Mammary epithelial cell (primary cell): Measurements from ENCODE around the gene MAP3K5.

ENCODE experiments used
- EZH2 ChIP-seq: IDR thresholded peaks from 2 replicates; pipeline ENCODE4 v1.6.1; 2012; ENCODE audit warnings: low read length, inconsistent platforms, borderline replicate concordance
- TF ChIP-seq, protein P1 (sequence below), 2 donors: IDR thresholded peaks in 1 of 2; conservative IDR thresholded peaks in 1 of 2; 2 replicates each; pipeline ENCODE4 v1.5.1; 2011 to 2012; ENCODE audit warnings: inconsistent platforms in 2 of 2, low read length in 2 of 2, mild to moderate bottlenecking in 2 of 2, control low read depth in 1 of 2, low read depth in 1 of 2; ENCODE audit not compliant: insufficient read depth in 1 of 2; ENCODE audit errors: extremely low read depth in 1 of 2

DNA sequence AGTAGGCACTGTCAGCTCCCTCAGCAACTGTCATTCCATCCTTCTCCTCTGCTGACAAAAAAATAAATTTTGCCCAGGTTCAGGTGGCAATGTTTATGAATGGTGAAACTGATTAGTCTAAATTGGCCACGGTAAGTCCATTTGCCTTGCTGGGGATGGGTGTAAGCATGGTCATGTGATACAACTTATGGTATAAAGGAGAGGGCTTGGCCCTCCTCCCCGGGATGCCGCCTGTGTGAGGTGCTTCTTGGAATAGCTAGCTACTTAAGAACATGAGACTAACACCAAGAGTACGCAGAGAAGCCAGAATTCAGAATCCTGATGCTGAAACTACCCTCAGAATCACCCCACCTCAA, 147.7 kb downstream of the MAP3K5 start:
- TF ChIP-seq, protein P1, sequence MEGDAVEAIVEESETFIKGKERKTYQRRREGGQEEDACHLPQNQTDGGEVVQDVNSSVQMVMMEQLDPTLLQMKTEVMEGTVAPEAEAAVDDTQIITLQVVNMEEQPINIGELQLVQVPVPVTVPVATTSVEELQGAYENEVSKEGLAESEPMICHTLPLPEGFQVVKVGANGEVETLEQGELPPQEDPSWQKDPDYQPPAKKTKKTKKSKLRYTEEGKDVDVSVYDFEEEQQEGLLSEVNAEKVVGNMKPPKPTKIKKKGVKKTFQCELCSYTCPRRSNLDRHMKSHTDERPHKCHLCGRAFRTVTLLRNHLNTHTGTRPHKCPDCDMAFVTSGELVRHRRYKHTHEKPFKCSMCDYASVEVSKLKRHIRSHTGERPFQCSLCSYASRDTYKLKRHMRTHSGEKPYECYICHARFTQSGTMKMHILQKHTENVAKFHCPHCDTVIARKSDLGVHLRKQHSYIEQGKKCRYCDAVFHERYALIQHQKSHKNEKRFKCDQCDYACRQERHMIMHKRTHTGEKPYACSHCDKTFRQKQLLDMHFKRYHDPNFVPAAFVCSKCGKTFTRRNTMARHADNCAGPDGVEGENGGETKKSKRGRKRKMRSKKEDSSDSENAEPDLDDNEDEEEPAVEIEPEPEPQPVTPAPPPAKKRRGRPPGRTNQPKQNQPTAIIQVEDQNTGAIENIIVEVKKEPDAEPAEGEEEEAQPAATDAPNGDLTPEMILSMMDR (conservative IDR thresholded peaks at IDR 0.05 in 1 of 2, IDR thresholded peaks at IDR 0.05 in 1 of 2; ENCODE audit: extremely low read depth in 1 of 2, insufficient read depth in 1 of 2, low read depth in 1 of 2, low read length in 2 of 2) = no peak
- no peak for TF ChIP-seq EZH2
